GM12891 (cell line): ENCODE measurements around the gene HOXA11.

Source experiments
- DNase-seq: peaks from one replicate; pipeline ENCODE4 v3.0.0; 2011; ENCODE audit warnings: low spot score; ENCODE audit not compliant: insufficient read length
- FAIRE-seq: peaks from 2 replicates; lab custom pipeline; 2011; peaks lifted over from hg19 to GRCh38; lab: Jason Lieb, UNC
- PAX5 ChIP-seq: IDR thresholded peaks from 2 replicates; pipeline ENCODE4 v1.6.1; 2011; ENCODE audit warnings: low read length, moderate library complexity, mild to moderate bottlenecking; ENCODE audit not compliant: insufficient read depth, severe bottlenecking
- POLR2A ChIP-seq: IDR thresholded peaks from 2 replicates; pipeline ENCODE4 v1.6.1; 2011; ENCODE audit warnings: low read depth, low read length, control low read depth
- POLR2AphosphoS5 ChIP-seq: IDR thresholded peaks from 2 replicates; pipeline ENCODE4 v1.6.1; 2011; ENCODE audit warnings: low read depth, low read length, control low read depth
- POU2F2 ChIP-seq: IDR thresholded peaks from 2 replicates; pipeline ENCODE4 v1.6.1; 2011; ENCODE audit warnings: low read depth, mild to moderate bottlenecking, control low read depth, low read length, moderate library complexity
- SPI1 ChIP-seq: IDR thresholded peaks from 2 replicates; pipeline ENCODE4 v1.6.1; 2011; ENCODE audit warnings: low read depth, low read length, control low read depth
- TAF1 ChIP-seq: IDR thresholded peaks from 2 replicates; pipeline ENCODE4 v1.6.1; 2011; ENCODE audit warnings: low read depth, low read length, control low read depth

HOXA11 gene

GRCh38 chr7:27200761-27201579, 15.9 kb upstream of the HOXA11 start:
- FAIRE-seq (peak; percentile 13), DNase-seq (no peak)
- TF ChIP-seq SPI1 (peak; percentile 48; the same call in 1 of the 2 replicates), TAF1 (no peak)

GRCh38 chr7:27199849-27200760, 15.1 kb upstream of the HOXA11 start, which contains the start of gene HOXA13:
Gene HOXA13 (minus strand): TSS chr7:27200091. CDS start chr7:27200077, 14 bp downstream.
- DNase-seq: no peak
- TF ChIP-seq POLR2AphosphoS5 (no peak), PAX5 (no peak), POLR2A (no peak), SPI1 (no peak), POU2F2 (no peak)
- no peak for FAIRE-seq

- no peak for DNase-seq
- no peak for FAIRE-seq
- TF ChIP-seq POU2F2 (no peak), SPI1 (no peak), POLR2AphosphoS5 (no peak), PAX5 (no peak), POLR2A (no peak), TAF1 (no peak)
These were observed 14.1 kb upstream of the HOXA11 start for GRCh38 chr7:27198871-27199801.

DNA sequence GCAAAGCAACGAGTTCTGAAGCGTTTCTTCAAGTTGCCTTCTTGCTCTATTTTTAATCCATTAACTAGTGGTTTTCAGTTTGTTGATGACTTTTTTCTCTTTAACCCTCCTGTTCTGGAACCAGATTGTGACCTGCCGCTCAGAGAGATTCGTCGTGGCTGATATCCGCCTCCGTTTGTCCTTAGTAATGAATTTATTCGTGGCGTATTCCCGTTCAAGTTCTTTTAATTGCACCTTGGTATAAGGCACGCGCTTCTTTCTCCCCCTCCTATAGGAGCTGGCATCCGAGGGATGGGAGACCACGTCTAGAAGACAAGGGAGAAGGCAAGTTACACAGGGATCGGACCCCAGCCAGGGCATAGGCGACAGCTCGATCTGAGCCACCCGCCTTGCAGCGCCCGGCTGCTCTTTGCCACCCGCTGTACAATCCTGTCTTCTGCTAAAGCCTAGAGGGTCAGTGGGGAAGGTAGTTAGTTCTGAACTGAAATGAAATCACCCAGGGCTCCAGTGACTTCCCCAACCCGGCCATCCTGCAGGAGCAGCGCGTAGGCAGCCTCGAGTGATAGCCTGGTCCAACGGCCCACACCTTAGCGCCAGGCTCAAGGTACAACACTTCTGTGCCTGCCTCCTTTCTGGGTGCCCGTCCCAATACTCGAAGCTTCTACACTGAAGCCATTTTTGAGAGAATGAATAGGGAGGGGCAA, 13.3 kb upstream of the HOXA11 start:
- no peak for DNase-seq
- TF ChIP-seq SPI1 (no peak), POLR2A (no peak), TAF1 (no peak), PAX5 (no peak)
- FAIRE-seq: no peak

DNA sequence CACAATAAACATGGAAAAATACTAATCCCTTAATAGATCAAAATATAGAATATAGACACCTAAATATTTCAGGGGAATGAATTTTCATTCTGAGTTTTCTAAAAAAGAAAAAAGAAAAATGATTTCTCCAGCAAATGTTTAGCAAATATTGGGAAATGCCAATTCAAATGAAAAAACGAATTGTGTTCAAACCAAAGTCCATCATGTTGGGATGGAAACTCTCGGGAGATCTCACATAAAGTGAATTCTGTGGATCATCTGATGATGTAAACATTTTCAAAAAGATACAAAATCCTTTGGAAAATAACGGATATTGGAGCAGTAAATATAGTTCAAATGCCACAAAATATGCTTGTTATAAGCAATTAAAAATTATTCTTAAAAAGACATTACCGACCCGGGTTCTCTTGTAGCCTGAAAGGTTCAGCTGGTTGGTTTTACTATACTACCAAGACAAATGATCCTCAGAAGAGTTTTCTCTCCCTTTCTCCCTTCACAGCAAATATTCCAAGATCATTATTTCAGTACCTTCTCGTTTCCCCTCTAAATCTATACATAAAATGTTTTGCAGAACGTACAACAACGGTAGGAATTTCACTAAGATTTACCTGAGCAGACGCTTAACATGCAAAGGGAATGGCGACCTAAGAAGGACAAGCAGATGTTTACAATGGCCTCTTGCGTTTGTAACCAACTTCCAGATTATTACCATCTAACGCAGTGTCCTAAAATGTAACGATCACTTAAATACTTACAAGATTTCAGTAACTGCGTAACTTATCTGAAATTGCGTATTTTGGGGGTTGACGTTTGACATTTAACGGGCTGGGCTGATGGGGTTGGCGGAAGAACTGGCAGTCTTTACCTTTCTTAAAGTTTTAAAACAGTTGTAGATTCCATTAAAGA, 12.4 kb upstream of the HOXA11 start:
- DNase-seq (no peak), FAIRE-seq (no peak)
- TF ChIP-seq SPI1 (no peak), POU2F2 (no peak), TAF1 (no peak)

- DNase-seq (peak; percentile 60), FAIRE-seq (peak; percentile 88)
- TF ChIP-seq SPI1 (no peak), POLR2A (no peak), POLR2AphosphoS5 (no peak), POU2F2 (no peak)
These were observed 11.3 kb upstream of the HOXA11 start for GRCh38 chr7:27196287-27196767.

- no peak for TF ChIP-seq POLR2A
- TF ChIP-seq POLR2AphosphoS5: no peak
- TF ChIP-seq POU2F2: no peak
- no peak for TF ChIP-seq TAF1
- TF ChIP-seq SPI1: no peak
- no peak for TF ChIP-seq PAX5
- FAIRE-seq: no peak
- no peak for DNase-seq
These were observed 9.8 kb upstream of the HOXA11 start for GRCh38 chr7:27194686-27195379.
